Keratinocyte (primary cell): ENCODE data around the gene HOXB8. TPM values are rescaled to one million over a fixed set of nuclear protein-coding genes. Genes with fewer than 3 reads are reported as not detected.

Experiments
- DNase-seq: peaks from one replicate; pipeline ENCODE4 v3.0.0-alpha.2; 2011; ENCODE audit warnings: low read depth, missing footprints, low spot score
- FAIRE-seq: peaks from 2 replicates; lab custom pipeline; 2011; peaks lifted over from hg19 to GRCh38; lab: Jason Lieb, UNC
- H2AFZ ChIP-seq: 2 replicates; pipeline ENCODE4 v1.6.0; 2012; ENCODE audit warnings: low read length, control low read depth, inconsistent platforms; ENCODE audit not compliant: control insufficient read depth
- H3K27ac ChIP-seq: 2 replicates; pipeline ENCODE4 v1.5.1; 2011; ENCODE audit warnings: low read length; ENCODE audit not compliant: control insufficient read depth, insufficient read depth
- H3K27me3 ChIP-seq: 3 replicates; pipeline ENCODE4 v1.6.0; 2011; ENCODE audit warnings: low read length; ENCODE audit not compliant: control insufficient read depth, insufficient read depth; ENCODE audit errors: extremely low read depth
- H3K36me3 ChIP-seq, 2 experiments: 2 replicates in 1 of 2; 3 replicates in 1 of 2; pipeline ENCODE4 v1.5.1; 2011; ENCODE audit warnings: low read length in 2 of 2, mild to moderate bottlenecking in 1 of 2; ENCODE audit not compliant: control insufficient read depth in 2 of 2, insufficient read depth in 2 of 2; ENCODE audit errors: extremely low read depth in 1 of 2
- H3K4me1 ChIP-seq: 3 replicates; pipeline ENCODE4 v1.5.1; 2011; ENCODE audit warnings: low read length; ENCODE audit not compliant: control insufficient read depth, insufficient read depth; ENCODE audit errors: extremely low read depth
- H3K4me2 ChIP-seq: 3 replicates; pipeline ENCODE4 v1.6.0; 2011; ENCODE audit warnings: low read depth, low read length; ENCODE audit not compliant: control insufficient read depth, insufficient read depth; ENCODE audit errors: extremely low read depth
- H3K4me3 ChIP-seq, 3 experiments: fragments of 200-600 bp in 1 of 3; sonication (generic) in 1 of 3; 2 replicates in 2 of 3; 3 replicates in 1 of 3; pipeline ENCODE4 v1.5.1; 2011 to 2016; ENCODE audit warnings: low read length in 3 of 3, mild to moderate bottlenecking in 3 of 3, control low read depth in 2 of 3, inconsistent platforms in 1 of 3, low read depth in 1 of 3, mixed read lengths in 1 of 3, mixed run types in 1 of 3, moderate library complexity in 1 of 3; ENCODE audit not compliant: control insufficient read depth in 2 of 3, insufficient read depth in 2 of 3; ENCODE audit errors: extremely low read depth in 1 of 3
- H3K79me2 ChIP-seq: 2 replicates; pipeline ENCODE4 v1.6.0; 2012; ENCODE audit warnings: low read length; ENCODE audit not compliant: control insufficient read depth, insufficient read depth
- H3K9ac ChIP-seq: 3 replicates; pipeline ENCODE4 v1.6.0; 2011; ENCODE audit warnings: low read length; ENCODE audit not compliant: control insufficient read depth, insufficient read depth; ENCODE audit errors: extremely low read depth
- H3K9me1 ChIP-seq: 3 replicates; pipeline ENCODE4 v1.6.0; 2011; ENCODE audit warnings: low read length; ENCODE audit not compliant: control insufficient read depth, insufficient read depth; ENCODE audit errors: extremely low read depth
- H3K9me3 ChIP-seq: 2 replicates; pipeline ENCODE4 v1.5.1; 2012; ENCODE audit warnings: low read depth, low read length; ENCODE audit not compliant: control insufficient read depth
- H4K20me1 ChIP-seq: 3 replicates; pipeline ENCODE4 v1.6.0; 2011; ENCODE audit warnings: low read length; ENCODE audit not compliant: control insufficient read depth, insufficient read depth; ENCODE audit errors: extremely low read depth
- CTCF ChIP-seq, 3 experiments: IDR thresholded peaks in 1 of 3; conservative IDR thresholded peaks in 1 of 3; optimal IDR thresholded peaks in 1 of 3; 2 replicates in 2 of 3; 3 replicates in 1 of 3; pipeline versions ENCODE3 to v1.5.1; 2011; ENCODE audit warnings: low read length in 3 of 3, mild to moderate bottlenecking in 3 of 3, moderate library complexity in 2 of 3, control low read depth in 1 of 3, inconsistent platforms in 1 of 3; ENCODE audit not compliant: insufficient read depth in 2 of 3; ENCODE audit errors: extremely low read depth in 1 of 3
- EZH2 ChIP-seq: IDR thresholded peaks from one replicate; pipeline ENCODE4 v1.6.1; 2012; ENCODE audit warnings: inconsistent platforms, mild to moderate bottlenecking, low read length, moderate library complexity
- dilution Hi-C: fragments of 300-500 bp; cut with MboI; formaldehyde crosslinking; loops from one replicate; pipeline ENCODE4 v1.7.0; 2020; ENCODE audit warnings: low sequenced_read_pairs; ENCODE audit not compliant: extremely low pct_ligation_motif_present
- polyA plus RNA-seq, 5 experiments: library from polyadenylated mRNA; depleted of rRNA in 3 of 5; stranded (reverse) in 3 of 5; stranded (forward) in 1 of 5; unstranded in 1 of 5; fragments of >200 nt; gene quantifications; 1 replicate in 1 of 5; 2 replicates in 3 of 5; 3 replicates in 1 of 5; pipeline versions ENCODE4 v1.2.1 to v1.2.3, GENCODE V29; 2011 to 2012; ENCODE audit warnings: missing spikeins in 2 of 5, low read depth in 1 of 5, low replicate concordance in 1 of 5

HOXB8 gene
- polyA plus RNA-seq, 1 donor (not counting 4 experiments of a cell fraction or from before 2014, with no cell fraction given) = not detected

DNA sequence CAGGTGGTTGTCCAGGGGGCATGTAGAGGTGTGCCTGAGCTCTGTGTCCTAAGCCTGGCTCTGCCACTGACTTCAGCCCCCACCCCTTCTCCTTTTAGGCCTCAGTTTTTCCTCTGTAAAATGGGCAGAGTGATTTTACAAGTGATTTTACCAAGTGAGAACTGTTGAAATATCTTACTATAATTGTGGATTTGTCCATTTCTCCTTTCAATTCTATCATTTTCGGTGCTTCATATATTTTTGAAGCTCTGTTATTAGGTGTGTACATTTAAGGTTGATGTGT lies 32.8 kb upstream of the HOXB8 start:
- Histone ChIP-seq H2AFZ (no peak overlapping the region), H3K4me2 (no peak overlapping the region), H3K9me1 (no peaks in the 10 kb centered on the region), H3K79me2 (no peaks in the 10 kb centered on the region), H3K9me3 (no peaks in the 10 kb centered on the region), H3K27ac (no peak overlapping the region), H4K20me1 (peaks cover 2% of the 10 kb centered on the region), H3K4me1 (no peaks in the 10 kb centered on the region), H3K4me3 (no peak overlapping the region), H3K9ac (no peak overlapping the region), H3K27me3 (peaks cover 66% of the 10 kb centered on the region), H3K36me3 (no peaks in the 10 kb centered on the region)
- dilution Hi-C loops = no loop called here
- no peak for TF ChIP-seq CTCF (optimal IDR thresholded peaks at IDR 0.05 in 1 of 3, IDR thresholded peaks at IDR 0.05 in 1 of 3, conservative IDR thresholded peaks at IDR 0.05 in 1 of 3; ENCODE audit: extremely low read depth in 1 of 3, insufficient read depth in 2 of 3, low read length in 3 of 3)
- no peak for TF ChIP-seq EZH2
- DNase-seq (no peak), FAIRE-seq (no peak)

GRCh38 chr17:48647103-48647962 lies 32.2 kb upstream of the HOXB8 start:
- no peaks in the 10 kb centered on the region for H3K36me3 ChIP-seq
- H3K27me3 ChIP-seq = peaks cover 72% of the 10 kb centered on the region
- H3K79me2 ChIP-seq = no peaks in the 10 kb centered on the region
- H3K4me1 ChIP-seq = no peaks in the 10 kb centered on the region
- FAIRE-seq (no peak), DNase-seq (no peak)
- peaks cover 2% of the 10 kb centered on the region for H4K20me1 ChIP-seq
- H3K27ac ChIP-seq = no peak overlapping the region
- H3K4me3 ChIP-seq = peak overlapping the region in 2 of 3 experiments; percentile 27 to 40
- no peak for TF ChIP-seq CTCF (optimal IDR thresholded peaks at IDR 0.05 in 1 of 3, IDR thresholded peaks at IDR 0.05 in 1 of 3, conservative IDR thresholded peaks at IDR 0.05 in 1 of 3; ENCODE audit: extremely low read depth in 1 of 3, insufficient read depth in 2 of 3, low read length in 3 of 3)
- TF ChIP-seq EZH2 = peak; percentile 83
- no peak overlapping the region for H2AFZ ChIP-seq
- no peaks in the 10 kb centered on the region for H3K9me1 ChIP-seq
- H3K4me2 ChIP-seq = peak overlapping the region; percentile 79
- no peaks in the 10 kb centered on the region for H3K9me3 ChIP-seq
- dilution Hi-C loops = no loop called here
- no peak overlapping the region for H3K9ac ChIP-seq
